SK-N-SH (cell line): Measurements from ENCODE around the gene INAFM2. TPM values are rescaled to one million over a fixed set of nuclear protein-coding genes. Genes with fewer than 3 reads are reported as not detected.

Experiments
- CTCF ChIA-PET: fragments of 300-600, 350-600 bp; formaldehyde crosslinking; extraction: SDS; loops from one replicate; lab custom pipeline; 2021; lab: Yijun Ruan, JAX
- POLR2A ChIA-PET: fragments of 350-600 bp; sonication (Branson Sonifier 250); formaldehyde crosslinking; extraction: SDS; loops from one replicate; lab custom pipeline; 2020; ENCODE audit warnings: antibody characterized with exemption, inconsistent platforms; lab: Yijun Ruan, JAX
- DNase-seq: peaks from one replicate; pipeline ENCODE4 v3.0.0; 2012
- H2AFZ ChIP-seq: fragments of 200-600 bp; sonication (generic); 2 replicates; pipeline ENCODE4 v1.8.1; 2016; ENCODE audit warnings: antibody characterized with exemption, mild to moderate bottlenecking, low read depth
- H3F3A ChIP-seq: fragments of 200-600 bp; sonication (generic); replicated peaks from 2 replicates; pipeline ENCODE3; 2016; ENCODE audit warnings: antibody characterized with exemption, mild to moderate bottlenecking; ENCODE audit not compliant: insufficient read depth
- H3K27ac ChIP-seq, 2 experiments: fragments of 200-500 bp in 1 of 2; fragments of 200-600 bp in 1 of 2; sonication (Bioruptor generic) in 1 of 2; sonication (generic), shearing (Covaris generic) in 1 of 2; 2 replicates each; pipeline versions ENCODE4 v1.5.1 to v1.6.1; 2014 to 2016; ENCODE audit warnings: low read depth in 2 of 2, inconsistent platforms in 1 of 2, low read length in 1 of 2, mild to moderate bottlenecking in 1 of 2, mixed read lengths in 1 of 2
- H3K27me3 ChIP-seq: fragments of 200-600 bp; sonication (generic), shearing (Covaris generic); 2 replicates; pipeline ENCODE4 v1.6.1; 2016; ENCODE audit warnings: mixed run types; ENCODE audit not compliant: insufficient read depth
- H3K36me3 ChIP-seq, 2 experiments: fragments of 200-500 bp in 1 of 2; fragments of 200-600 bp in 1 of 2; sonication (Bioruptor generic) in 1 of 2; sonication (generic) in 1 of 2; replicated peaks in 1 of 2; 2 replicates each; pipeline versions ENCODE3 to v1.5.1; 2014 to 2016; ENCODE audit warnings: low read length in 1 of 2, mild to moderate bottlenecking in 1 of 2; ENCODE audit not compliant: insufficient read depth in 2 of 2, control insufficient read depth in 1 of 2
- H3K4me1 ChIP-seq, 2 experiments: fragments of 200-500 bp in 1 of 2; fragments of 200-600 bp in 1 of 2; sonication (Bioruptor generic) in 1 of 2; sonication (generic), shearing (Covaris generic) in 1 of 2; 2 replicates each; pipeline versions ENCODE4 v1.5.1 to v1.6.1; 2014 to 2016; ENCODE audit warnings: low read depth in 1 of 2, low read length in 1 of 2, mixed run types in 1 of 2; ENCODE audit not compliant: insufficient read depth in 2 of 2, control insufficient read depth in 1 of 2
- H3K4me2 ChIP-seq: fragments of 200-600 bp; sonication (generic), shearing (Covaris generic); 2 replicates; pipeline ENCODE4 v1.6.1; 2017; ENCODE audit warnings: mixed run types
- H3K4me3 ChIP-seq, 2 experiments: fragments of 200-500 bp in 1 of 2; fragments of 200-600 bp in 1 of 2; sonication (Bioruptor generic) in 1 of 2; sonication (generic), shearing (Covaris generic) in 1 of 2; 2 replicates each; pipeline versions ENCODE4 v1.5.1 to v1.8.1; 2014 to 2016; ENCODE audit warnings: low read depth in 2 of 2, inconsistent platforms in 1 of 2, low read length in 1 of 2, mild to moderate bottlenecking in 1 of 2, mixed read lengths in 1 of 2, moderate library complexity in 1 of 2
- H3K79me2 ChIP-seq: fragments of 200-600 bp; sonication (generic); 2 replicates; pipeline ENCODE4 v1.8.1; 2017; ENCODE audit warnings: mild to moderate bottlenecking; ENCODE audit not compliant: insufficient read depth
- H3K9ac ChIP-seq: fragments of 200-600 bp; sonication (generic); 2 replicates; pipeline ENCODE4 v1.6.1; 2017; ENCODE audit warnings: mixed run types
- H3K9me2 ChIP-seq: fragments of 200-600 bp; sonication (generic); 2 replicates; pipeline ENCODE4 v1.6.1; 2017; ENCODE audit warnings: mixed run types
- H3K9me3 ChIP-seq: fragments of 200-600 bp; sonication (generic); 2 replicates; pipeline ENCODE4 v1.6.1; 2017; ENCODE audit warnings: mixed run types, mild to moderate bottlenecking, moderate library complexity
- H4K20me1 ChIP-seq: fragments of 200-600 bp; sonication (generic); 2 replicates; pipeline ENCODE4 v1.6.1; 2017; ENCODE audit warnings: mild to moderate bottlenecking, mixed run types; ENCODE audit not compliant: insufficient read depth
- EP300 ChIP-seq, 2 experiments: IDR thresholded peaks; 2 replicates each; pipeline versions ENCODE4 v1.4.0 to v1.6.1; 2012; ENCODE audit warnings: borderline replicate concordance in 1 of 2, low read depth in 1 of 2, low read length in 1 of 2
- EZH2phosphoT487 ChIP-seq: fragments of 200-600 bp; sonication (generic); IDR thresholded peaks from 2 replicates; pipeline ENCODE4 v1.6.1; 2017; ENCODE audit warnings: low read depth, mixed run types, mild to moderate bottlenecking, antibody characterized with exemption, moderate library complexity, borderline replicate concordance
- FOSL2 ChIP-seq: IDR thresholded peaks from 2 replicates; pipeline ENCODE4 v1.4.0; 2012; ENCODE audit warnings: low read depth, mild to moderate bottlenecking, moderate library complexity, borderline replicate concordance
- GABPA ChIP-seq: IDR thresholded peaks from 2 replicates; pipeline ENCODE4 v1.4.0; 2012; ENCODE audit warnings: low read depth, mild to moderate bottlenecking
- GATA2 ChIP-seq: sonication (generic); formaldehyde crosslinking; IDR thresholded peaks from 2 replicates; pipeline ENCODE4 v1.5.0; 2020; ENCODE audit warnings: mild to moderate bottlenecking, missing genetic modification reagents
- JUND ChIP-seq: IDR thresholded peaks from 2 replicates; pipeline ENCODE4 v1.4.0; 2012
- MXI1 ChIP-seq: IDR thresholded peaks from 2 replicates; pipeline ENCODE4 v1.6.1; 2012; ENCODE audit warnings: mild to moderate bottlenecking, low read depth, low read length, improper control_type of control experiment
- NFIC ChIP-seq: IDR thresholded peaks from 2 replicates; pipeline ENCODE4 v1.4.0; 2012; ENCODE audit warnings: borderline replicate concordance
- POLR2AphosphoS5 ChIP-seq: IDR thresholded peaks from 2 replicates; pipeline ENCODE4 v1.6.1; 2012; ENCODE audit warnings: low read depth, low read length
- RAD21 ChIP-seq: IDR thresholded peaks from 2 replicates; pipeline ENCODE4 v1.6.1; 2012; ENCODE audit warnings: mild to moderate bottlenecking, low read length
- RFX5 ChIP-seq: IDR thresholded peaks from 2 replicates; pipeline ENCODE4 v1.6.1; 2012; ENCODE audit warnings: mild to moderate bottlenecking, improper control_type of control experiment, low read length
- TAF1 ChIP-seq: IDR thresholded peaks from 2 replicates; pipeline ENCODE4 v1.6.1; 2012; ENCODE audit warnings: low read depth, mild to moderate bottlenecking, low read length, moderate library complexity, borderline replicate concordance
- TCF12 ChIP-seq: IDR thresholded peaks from 2 replicates; pipeline ENCODE4 v1.4.0; 2012
- WGBS: methylation state at CpG from one replicate; pipeline ENCODE4 v1.1.6; 2017; ENCODE audit warnings: low lambda C conversion rate; 5-methylcytosine and 5-hydroxymethylcytosine counted together
- polyA plus RNA-seq, 3 experiments: library from polyadenylated mRNA; depleted of rRNA; stranded (reverse); fragments of >200 nt; gene quantifications; 2 replicates each; pipeline ENCODE4 v1.2.3, GENCODE V29; 2012
- TF ChIP-seq, protein P1 (sequence below): IDR thresholded peaks from 2 replicates; pipeline ENCODE4; 2012
- TF ChIP-seq, protein P2 (sequence below): fragments of 200-600 bp; sonication (generic); IDR thresholded peaks from 2 replicates; pipeline ENCODE4 v1.6.1; 2017; ENCODE audit warnings: antibody characterized with exemption, mild to moderate bottlenecking, moderate library complexity
- TF ChIP-seq, protein P3 (sequence below): IDR thresholded peaks from 2 replicates; pipeline ENCODE4 v1.4.0; 2012; ENCODE audit warnings: low read depth, borderline replicate concordance
- TF ChIP-seq, protein P4 (sequence below): IDR thresholded peaks from 2 replicates; pipeline ENCODE4 v1.4.0; 2012; ENCODE audit warnings: low read depth

The INAFM2 gene
- polyA plus RNA-seq, 1 of the 3 experiments (the other 2 are of a cell fraction) = 7.8 TPM

DNA sequence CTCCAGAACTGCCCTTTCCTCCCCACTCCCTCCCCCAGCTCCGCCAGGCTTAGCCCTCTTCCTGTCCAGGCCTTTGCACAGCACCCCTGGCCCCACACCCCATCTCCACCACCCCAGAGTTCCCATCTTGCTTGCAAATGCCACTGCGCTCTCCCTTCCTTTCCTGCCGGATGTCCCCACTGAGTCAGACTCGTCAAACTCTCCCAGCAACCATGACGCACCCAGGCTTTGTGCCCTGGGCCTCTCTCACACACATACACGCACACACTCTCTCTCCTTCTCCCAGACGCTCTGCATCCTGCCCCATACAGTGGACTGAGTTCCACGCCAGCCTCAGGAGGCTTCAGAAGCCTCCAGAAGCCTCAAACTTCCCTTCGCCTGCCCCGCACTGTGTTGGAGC, 20.0 kb downstream of the INAFM2 start:
- Histone ChIP-seq H3K4me2 (peak overlapping the region; percentile 57), H3K4me3 (no peak overlapping the region), H3K27me3 (no peaks in the 10 kb centered on the region), H2AFZ (no peak overlapping the region; the same call in 1 of the 2 replicates), H3K4me1 (peaks cover 43 to 44% of the 10 kb centered on the region in 2 experiments; a peak in 3 of 4 replicates), H3K36me3 (no peaks in the 10 kb centered on the region), H3K9me3 (no peaks in the 10 kb centered on the region), H3K27ac (peak overlapping the region; percentile 24 to 98; a peak in 3 of 4 replicates), H3K9ac (peak overlapping the region; percentile 79), H4K20me1 (no peaks in the 10 kb centered on the region), H3F3A (peaks cover 41% of the 10 kb centered on the region), H3K9me2 (no peaks in the 10 kb centered on the region), H3K79me2 (peaks cover 27% of the 10 kb centered on the region)
- WGBS = 21% methylated on average over 9 of the region's 10 CpGs
- TF ChIP-seq, protein P1, sequence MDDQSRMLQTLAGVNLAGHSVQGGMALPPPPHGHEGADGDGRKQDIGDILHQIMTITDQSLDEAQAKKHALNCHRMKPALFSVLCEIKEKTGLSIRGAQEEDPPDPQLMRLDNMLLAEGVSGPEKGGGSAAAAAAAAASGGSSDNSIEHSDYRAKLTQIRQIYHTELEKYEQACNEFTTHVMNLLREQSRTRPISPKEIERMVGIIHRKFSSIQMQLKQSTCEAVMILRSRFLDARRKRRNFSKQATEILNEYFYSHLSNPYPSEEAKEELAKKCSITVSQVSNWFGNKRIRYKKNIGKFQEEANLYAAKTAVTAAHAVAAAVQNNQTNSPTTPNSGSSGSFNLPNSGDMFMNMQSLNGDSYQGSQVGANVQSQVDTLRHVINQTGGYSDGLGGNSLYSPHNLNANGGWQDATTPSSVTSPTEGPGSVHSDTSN = peak; percentile 56; the same call in 1 of the 2 replicates
- peak; percentile 88; the same call in 1 of the 2 replicates for TF ChIP-seq FOSL2
- TF ChIP-seq POLR2AphosphoS5 = peak; percentile 66; the same call in 1 of the 2 replicates
- no peak; the same call in 1 of the 2 replicates for TF ChIP-seq JUND
- no peak for TF ChIP-seq RAD21
- TF ChIP-seq, protein P2, sequence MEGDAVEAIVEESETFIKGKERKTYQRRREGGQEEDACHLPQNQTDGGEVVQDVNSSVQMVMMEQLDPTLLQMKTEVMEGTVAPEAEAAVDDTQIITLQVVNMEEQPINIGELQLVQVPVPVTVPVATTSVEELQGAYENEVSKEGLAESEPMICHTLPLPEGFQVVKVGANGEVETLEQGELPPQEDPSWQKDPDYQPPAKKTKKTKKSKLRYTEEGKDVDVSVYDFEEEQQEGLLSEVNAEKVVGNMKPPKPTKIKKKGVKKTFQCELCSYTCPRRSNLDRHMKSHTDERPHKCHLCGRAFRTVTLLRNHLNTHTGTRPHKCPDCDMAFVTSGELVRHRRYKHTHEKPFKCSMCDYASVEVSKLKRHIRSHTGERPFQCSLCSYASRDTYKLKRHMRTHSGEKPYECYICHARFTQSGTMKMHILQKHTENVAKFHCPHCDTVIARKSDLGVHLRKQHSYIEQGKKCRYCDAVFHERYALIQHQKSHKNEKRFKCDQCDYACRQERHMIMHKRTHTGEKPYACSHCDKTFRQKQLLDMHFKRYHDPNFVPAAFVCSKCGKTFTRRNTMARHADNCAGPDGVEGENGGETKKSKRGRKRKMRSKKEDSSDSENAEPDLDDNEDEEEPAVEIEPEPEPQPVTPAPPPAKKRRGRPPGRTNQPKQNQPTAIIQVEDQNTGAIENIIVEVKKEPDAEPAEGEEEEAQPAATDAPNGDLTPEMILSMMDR = no peak
- TF ChIP-seq RFX5 = peak; percentile 97
- TF ChIP-seq TAF1 = peak; percentile 69
- TF ChIP-seq GATA2 (CRISPR knock-in tag) = no peak
- peak; percentile 57; the same call in 1 of the 2 replicates for TF ChIP-seq GABPA
- TF ChIP-seq, protein P3, sequence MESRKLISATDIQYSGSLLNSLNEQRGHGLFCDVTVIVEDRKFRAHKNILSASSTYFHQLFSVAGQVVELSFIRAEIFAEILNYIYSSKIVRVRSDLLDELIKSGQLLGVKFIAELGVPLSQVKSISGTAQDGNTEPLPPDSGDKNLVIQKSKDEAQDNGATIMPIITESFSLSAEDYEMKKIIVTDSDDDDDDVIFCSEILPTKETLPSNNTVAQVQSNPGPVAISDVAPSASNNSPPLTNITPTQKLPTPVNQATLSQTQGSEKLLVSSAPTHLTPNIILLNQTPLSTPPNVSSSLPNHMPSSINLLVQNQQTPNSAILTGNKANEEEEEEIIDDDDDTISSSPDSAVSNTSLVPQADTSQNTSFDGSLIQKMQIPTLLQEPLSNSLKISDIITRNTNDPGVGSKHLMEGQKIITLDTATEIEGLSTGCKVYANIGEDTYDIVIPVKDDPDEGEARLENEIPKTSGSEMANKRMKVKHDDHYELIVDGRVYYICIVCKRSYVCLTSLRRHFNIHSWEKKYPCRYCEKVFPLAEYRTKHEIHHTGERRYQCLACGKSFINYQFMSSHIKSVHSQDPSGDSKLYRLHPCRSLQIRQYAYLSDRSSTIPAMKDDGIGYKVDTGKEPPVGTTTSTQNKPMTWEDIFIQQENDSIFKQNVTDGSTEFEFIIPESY = no peak
- TF ChIP-seq NFIC = peak; percentile 74
- no peak for TF ChIP-seq EZH2phosphoT487
- peak; percentile 64 for TF ChIP-seq TCF12
- TF ChIP-seq, protein P4, sequence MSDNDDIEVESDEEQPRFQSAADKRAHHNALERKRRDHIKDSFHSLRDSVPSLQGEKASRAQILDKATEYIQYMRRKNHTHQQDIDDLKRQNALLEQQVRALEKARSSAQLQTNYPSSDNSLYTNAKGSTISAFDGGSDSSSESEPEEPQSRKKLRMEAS = peak; percentile 84
- TF ChIP-seq EP300 (IDR thresholded peaks at IDR 0.05; ENCODE audit: borderline replicate concordance in 1 of 2, low read depth in 1 of 2, low read length in 1 of 2) = peak in 1 of 2 experiments; percentile 71; a peak in 1 of 4 replicates
- no peak for TF ChIP-seq MXI1
- no peak for DNase-seq
- ChIA-PET CTCF (interaction anchor here (1.8 to 70.6 kb wide), 6 partner anchors 2 to 102 kb away, joined by 8 to 2194 read pairs (median 160); partner anchors contain the start of genes ANKRD63, CCDC9B, DISP2 and INAFM2), POLR2A (no interaction called here)
